ENCODE results near the gene GDPD5.

- no peak for TF ChIP-seq YY1 (IDR thresholded peaks at IDR 0.05; ENCODE audit: insufficient read depth, insufficient read length)
- no peak for TF ChIP-seq SUZ12 (IDR thresholded peaks at IDR 0.05; ENCODE audit: extremely low read depth, insufficient read depth, insufficient read length)
- TF ChIP-seq ZNF274 (IDR thresholded peaks at IDR 0.05; ENCODE audit: low read depth, low read length): no peak
Observed at GRCh38 chr11:75556275-75556674, 30.5 kb upstream of the GDPD5 start.

All from NT2/D1 (cell line).